Left renal pelvis (tissue), 4 donors: ENCODE data around the gene KIFC3. TPM values are rescaled to one million over a fixed set of nuclear protein-coding genes. Genes with fewer than 3 reads are reported as not detected.
"Not testable (repeated sequence)": the region's sequence is repeated elsewhere in the genome, so short reads cannot be mapped to it uniquely, and the experiment has no call there.

Source experiments
- DNase-seq, 4 donors: peaks; one replicate each; pipeline ENCODE4 v3.0.0-alpha.2; 2013; ENCODE audit warnings: low read depth in 4 of 4, low spot score in 3 of 4
- polyA plus RNA-seq, 4 donors: library from polyadenylated mRNA; unstranded; fragments of 120-200 nt; gene quantifications; one replicate each; pipeline ENCODE4 v1.2.1, GENCODE V29; 2013; ENCODE audit not compliant: insufficient read length in 4 of 4

KIFC3 gene, protein sequence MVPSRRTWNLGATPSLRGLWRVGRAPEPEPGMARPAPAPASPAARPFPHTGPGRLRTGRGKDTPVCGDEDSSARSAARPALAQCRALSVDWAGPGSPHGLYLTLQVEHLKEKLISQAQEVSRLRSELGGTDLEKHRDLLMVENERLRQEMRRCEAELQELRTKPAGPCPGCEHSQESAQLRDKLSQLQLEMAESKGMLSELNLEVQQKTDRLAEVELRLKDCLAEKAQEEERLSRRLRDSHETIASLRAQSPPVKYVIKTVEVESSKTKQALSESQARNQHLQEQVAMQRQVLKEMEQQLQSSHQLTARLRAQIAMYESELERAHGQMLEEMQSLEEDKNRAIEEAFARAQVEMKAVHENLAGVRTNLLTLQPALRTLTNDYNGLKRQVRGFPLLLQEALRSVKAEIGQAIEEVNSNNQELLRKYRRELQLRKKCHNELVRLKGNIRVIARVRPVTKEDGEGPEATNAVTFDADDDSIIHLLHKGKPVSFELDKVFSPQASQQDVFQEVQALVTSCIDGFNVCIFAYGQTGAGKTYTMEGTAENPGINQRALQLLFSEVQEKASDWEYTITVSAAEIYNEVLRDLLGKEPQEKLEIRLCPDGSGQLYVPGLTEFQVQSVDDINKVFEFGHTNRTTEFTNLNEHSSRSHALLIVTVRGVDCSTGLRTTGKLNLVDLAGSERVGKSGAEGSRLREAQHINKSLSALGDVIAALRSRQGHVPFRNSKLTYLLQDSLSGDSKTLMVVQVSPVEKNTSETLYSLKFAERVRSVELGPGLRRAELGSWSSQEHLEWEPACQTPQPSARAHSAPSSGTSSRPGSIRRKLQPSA
- polyA plus RNA-seq: 10 to 100 TPM; 14.5 to 80.1 (median 43.7) TPM

DNA sequence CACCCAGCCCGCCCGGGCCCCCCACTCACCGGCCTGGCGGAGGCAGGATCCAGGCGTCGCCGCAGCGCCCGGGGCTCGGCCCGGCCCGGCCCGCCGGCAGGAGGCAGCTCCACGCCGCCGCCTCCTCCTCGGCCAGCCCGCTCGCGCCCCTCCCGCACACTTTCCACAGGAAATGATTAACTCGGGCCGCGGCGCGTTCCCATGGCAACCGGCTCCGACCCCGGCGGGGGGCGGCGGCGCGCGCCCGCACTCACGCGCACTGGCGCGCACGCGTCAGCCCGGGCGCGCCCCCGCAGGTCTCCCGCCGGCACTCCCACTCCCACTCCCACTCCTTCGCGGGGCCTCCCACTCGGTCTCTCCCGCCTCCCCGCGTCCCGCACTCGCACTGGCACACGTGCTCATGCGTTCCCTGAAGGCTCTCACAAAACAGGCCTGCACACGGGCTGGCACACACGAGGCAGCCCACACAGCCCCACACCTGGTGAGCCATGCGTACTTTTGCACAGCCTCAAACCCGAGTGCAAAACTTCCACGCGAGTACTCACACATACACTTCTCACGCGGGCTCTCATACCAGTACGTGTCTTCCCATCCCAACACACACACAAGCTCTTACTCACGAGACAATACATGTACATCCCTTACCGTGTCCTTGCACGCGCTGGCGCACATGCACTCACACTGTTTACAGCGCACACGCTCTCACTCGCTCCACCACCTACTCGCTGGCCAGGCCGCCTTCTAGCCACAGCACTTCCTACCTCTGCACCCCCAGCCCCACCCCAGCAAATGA, at the start of gene KIFC3:
Gene KIFC3, minus strand, starts transcription at position 151 of the 793 bp plus-strand sequence. CDS start 4,248 bp downstream, outside the sequence.
- DNase-seq: peak in 2 of 4 donors; percentile 69 to 74

DNA sequence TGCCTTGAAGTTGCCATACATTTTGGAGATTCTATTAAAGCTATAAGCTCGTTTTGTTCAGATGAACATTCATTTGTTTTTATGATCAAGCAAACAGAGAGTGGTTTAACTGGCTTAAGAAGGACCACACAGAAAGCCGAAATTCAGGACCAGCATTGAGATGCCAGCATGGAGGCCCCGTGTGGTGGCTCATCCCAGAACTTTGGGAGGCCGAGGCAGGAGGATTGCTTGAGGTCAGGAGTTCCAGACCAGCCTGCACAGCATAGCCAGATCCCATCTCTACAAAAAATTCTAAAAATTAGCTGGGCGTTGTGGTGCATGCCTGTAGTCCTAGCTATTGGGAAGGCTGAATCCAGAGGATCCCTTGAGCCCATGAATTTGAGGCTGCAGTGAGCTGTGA, 45.9 kb upstream of the KIFC3 start:
- DNase-seq: no peak

DNA sequence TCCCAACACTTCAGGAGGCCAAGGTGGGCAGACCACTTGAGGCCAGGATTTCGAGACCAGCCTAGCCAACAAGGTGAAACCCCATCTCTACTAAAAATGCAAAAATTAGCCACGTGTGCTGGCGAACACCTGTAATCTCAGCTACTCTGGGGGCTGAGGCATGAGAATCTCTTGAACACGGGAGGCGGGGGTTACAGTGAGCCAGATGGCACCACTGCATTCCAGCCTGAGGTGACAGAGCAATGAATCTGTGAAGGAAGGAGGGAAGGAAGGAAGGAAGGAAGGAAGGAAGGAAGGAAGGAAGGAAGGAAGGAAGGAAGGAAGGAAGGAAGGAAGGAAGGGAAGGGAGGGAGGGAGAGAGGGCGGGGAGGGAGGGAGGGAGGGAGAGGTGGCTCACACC, 44.6 kb upstream of the KIFC3 start:
- not testable (repeated sequence) for DNase-seq

DNA sequence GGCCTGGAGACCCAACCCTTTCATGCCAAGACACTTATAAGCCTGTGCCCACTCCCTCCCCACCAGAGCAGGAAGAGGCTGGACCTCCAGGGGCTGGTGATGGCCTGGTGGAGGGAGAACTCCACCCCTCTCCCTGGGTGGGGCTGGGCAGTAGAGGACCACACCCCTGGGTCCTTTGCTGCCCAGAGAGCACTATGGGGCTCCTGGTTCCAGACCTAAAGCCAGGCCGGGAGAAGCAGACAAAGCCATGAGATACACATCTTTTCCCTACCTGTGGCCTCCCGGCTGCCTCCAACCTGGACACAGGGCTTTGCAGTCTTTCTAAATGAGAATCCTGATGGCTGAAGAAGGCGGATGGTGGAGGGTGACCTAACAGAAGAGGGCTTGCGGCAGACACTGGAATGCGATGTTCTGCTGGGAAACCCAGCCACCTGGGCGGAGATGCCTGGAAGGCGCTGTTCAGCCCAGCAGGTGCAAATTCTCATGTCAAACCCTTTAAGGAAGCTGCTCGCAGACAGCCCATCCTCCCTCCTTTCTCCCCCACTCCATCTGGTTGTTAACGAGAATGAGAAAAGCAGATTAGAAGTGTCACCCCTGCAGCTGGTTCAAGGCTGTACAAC, 43.9 kb upstream of the KIFC3 start:
- no peak for DNase-seq

DNA sequence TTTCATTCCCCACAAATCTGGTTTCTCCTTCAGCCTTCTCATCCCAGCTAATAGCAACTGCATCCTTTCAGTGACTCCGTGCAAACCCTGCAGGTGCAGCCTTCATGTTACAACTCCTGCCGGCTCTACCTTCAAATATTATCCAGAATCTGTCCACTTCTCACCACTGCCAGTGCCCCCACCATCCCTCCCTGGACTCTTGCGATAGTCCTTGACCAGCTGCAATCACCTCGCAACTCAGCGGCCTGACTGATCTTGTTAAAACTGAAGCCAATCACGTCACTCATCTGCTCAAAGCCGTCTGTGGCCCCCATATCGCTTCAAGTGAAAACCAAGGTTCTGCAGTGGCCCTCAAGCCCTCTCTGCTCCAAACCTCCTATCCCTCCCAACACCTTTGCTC, 42.8 kb upstream of the KIFC3 start:
- no peak for DNase-seq

DNA sequence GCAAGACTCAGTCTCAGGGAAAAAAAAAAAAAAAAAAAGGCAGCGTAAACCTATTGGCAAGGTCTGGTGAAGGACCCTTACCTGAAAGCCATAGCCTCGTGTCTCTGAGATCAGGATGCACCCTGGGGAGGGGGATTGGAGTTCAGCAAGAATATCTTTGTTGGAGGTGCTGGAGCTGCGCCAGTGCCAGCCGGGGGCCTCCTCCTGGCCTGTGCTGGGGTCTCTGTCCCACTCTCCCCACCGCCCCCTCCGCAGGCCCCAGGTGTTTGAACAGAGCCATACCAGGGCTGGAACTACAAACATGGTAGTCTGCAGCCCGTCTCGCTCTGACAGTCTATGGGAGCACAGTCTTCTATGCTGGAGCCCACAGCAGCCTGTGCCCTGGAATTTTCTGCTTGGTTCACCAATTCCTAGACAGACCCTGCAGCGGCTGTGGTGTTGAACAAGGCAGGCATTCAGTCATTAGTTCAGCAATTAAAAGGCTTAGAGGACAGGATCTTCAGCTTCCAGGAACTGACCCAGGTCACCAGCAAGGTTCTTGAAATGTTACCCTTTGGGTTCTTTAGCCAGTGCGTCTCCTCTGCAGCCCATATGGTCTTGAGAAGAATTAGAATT, 42.2 kb upstream of the KIFC3 start:
- DNase-seq: no peak

DNA sequence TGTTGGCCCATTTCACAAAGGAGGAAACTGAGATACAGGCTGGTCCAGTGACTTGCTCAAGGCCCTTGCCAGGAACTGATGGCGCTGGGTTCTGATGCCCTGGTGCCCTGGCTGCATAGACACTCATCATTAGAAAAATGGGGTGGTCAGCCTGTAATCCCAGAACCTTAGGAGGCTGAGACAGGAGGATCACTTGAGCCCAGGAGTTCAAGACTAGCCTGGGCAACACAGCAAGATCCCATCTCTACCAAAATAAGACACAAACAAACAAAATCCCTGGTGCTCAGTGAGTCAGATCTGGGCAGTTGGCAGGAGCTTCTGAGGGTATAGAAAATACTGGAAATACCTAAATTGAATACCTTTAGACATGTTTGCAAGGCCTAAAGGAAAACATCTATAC, 41.1 kb upstream of the KIFC3 start:
- no peak for DNase-seq

DNA sequence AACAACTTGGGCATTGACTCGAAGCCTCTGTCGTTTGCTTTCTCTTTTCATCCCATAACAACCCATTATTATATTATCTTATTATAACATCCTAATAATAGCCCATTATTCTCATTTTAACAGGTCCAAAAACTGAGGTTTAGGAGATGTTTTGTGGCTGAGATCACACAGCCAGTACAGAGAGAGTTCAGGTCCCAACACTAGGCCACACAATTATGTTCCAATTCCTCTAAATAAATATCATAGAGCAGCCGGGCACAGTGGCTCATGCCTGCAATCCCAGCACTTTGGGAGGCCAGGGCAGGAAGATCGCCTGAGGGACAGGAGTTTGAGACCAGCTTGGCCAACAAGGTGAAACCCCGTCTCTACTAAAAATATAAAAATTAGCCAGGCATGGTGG, 40.3 kb upstream of the KIFC3 start:
- no peak for DNase-seq

DNA sequence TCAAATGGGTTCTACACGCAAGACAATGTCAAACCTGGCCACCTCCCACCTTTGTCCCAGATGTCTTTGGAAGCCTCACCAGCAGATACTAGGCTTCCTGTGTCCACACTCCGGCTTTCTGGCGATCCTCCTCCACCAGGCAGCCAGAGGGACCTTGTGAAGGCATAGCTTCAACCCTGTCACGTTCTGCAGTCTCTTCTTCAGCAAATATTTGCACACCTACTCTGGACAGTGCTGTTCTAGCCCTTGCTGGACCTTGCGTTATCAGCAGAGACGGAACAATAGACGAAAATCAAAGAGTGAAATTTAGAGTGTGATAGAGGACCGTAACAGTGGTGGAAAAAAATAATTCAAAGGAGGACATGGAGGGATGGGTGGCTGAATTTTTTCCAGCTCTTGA, 38.5 kb upstream of the KIFC3 start:
- no peak for DNase-seq

DNA sequence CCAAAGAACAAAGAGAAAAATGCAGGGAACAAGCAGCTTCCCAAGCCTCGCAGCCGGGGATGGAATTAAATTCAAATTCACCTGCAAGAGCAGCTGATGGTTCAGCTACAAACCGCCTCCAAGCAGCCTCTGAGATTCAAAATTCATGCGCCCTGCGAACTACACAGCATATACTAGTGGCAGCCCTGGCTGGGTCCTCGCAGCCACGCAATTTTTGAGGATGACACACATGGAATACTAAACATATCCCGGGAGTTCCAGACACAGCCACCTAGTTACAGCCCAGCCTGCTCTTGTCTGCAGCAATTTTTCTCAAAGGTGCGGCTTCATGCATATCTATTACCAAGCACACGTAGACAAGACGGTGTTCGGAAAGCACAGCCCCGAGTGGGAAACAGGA, 35.9 kb upstream of the KIFC3 start:
- no peak for DNase-seq

DNA sequence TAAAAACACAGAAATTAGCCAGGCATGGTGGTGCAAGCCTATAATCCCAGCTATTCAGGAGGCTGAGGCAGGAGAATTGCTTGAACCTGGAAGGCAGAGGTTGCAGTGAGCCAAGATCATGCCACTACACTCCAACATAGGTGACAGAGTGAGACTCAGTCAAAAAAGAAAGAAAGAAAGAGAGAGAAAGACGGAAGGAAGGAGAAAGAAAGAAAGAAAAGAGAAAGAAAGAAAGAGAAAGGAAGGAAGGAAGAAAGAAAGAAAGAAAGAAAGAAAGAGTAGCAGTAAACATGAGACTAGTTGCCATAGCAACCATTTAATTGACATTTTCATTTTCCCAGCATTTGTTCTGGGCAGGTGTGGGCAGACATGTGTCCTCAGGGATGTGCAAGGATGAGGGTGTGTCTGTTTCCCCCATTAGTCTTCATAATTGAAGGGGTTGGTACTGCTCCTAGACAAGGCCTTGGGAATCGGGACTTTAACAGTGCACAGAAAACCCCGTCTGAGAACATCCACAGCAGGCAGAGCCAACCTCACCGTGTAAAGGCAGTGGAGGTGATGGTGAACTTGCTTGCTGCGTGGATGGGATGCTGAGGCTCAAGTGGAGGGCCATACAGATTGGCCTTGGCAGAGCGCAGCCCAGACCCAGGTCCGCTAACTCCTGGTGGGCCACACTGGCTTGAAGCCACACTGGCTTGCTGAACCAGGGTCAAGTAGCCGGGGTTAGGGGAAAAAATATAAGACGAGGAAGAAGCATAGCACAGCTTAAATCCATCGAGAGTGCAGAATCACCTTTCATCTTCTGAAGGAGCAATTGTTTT, 35.2 kb upstream of the KIFC3 start:
- DNase-seq: no peak

DNA sequence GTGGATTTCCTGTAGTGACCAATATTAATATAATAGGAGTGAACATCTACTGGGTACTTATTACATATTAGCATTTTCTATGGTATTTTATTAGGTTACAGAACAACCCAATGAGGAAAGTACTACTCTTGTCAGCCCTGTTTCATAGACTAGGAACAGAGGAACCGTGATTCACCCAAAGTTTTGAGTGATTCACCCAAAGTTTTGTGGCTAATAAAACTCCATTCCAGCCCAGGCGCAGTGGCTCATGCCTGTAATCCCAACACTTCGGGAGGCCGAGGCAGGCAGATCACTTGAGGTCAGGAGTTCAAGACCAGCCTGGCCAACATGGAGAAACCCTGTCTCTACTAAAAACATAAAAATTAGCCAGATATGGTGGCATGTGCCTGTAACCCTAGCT, 33.1 kb upstream of the KIFC3 start:
- DNase-seq: not testable (repeated sequence)

DNA sequence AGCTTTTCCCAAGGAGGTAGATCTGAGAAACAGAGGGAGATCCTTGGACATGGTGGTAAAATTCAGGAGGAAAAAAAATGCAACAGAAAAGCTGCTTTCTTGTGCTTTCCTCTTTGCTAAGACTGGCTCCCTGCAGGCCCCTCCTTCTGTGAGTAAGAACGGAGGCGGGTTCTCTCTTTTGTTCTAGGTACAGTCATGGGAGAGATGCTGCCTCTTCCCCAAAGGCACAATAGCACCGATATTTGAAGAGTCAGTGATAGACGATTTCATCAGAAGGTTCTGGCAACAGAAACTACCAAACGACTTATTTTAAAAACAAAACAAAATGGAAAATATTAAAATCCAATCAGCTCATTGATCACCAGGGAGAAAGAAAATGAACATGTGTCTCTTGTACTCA, 32.6 kb upstream of the KIFC3 start:
- DNase-seq: no peak

DNA sequence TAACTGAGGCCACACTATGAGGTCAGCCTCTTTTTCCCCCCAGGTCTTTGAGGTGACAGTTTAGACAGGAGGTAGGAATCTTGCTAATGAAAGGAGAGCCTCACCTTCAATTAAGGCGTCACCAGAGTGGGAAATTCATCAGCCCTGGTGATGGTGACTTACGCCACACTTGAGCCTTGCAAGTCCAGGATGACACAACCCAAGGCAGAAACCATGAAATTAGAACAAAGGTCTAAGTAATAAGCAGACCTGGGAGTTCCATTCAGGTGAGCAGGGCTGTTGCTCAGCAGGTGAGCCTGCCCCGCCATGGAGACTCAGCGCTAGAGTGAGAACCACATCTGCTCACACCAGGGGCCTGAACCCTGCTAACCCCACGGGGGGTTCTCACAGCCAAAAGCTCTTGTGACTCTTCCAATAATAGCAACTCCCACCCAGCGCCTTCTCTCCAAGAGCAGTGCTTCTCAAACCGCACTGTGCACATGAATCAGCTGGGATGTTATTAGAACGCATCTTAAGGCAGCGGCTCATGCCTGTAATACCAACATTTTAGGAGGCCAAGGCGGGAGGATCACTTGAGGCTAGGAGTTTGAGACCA, 28.7 kb upstream of the KIFC3 start:
- no peak for DNase-seq

DNA sequence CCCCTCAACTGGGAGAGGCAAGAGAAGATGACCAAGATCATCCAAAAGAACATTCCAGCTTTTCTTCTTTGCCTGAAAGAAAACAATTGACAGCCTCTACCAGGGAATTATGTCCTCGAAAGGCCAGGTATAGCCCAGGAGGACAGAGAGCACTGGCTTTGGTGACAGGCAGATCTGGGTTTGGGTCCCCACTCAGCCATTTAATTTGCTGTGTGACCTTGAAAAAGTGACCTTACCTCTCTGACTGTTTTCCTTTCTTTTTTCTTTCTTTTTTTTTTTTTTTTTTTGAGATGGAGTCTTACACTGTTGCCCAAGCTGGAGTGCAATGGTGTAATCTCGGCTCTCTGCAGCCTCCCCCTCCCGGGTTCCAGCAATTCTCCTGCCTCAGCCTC, 27.7 kb upstream of the KIFC3 start:
- DNase-seq: no peak

DNA sequence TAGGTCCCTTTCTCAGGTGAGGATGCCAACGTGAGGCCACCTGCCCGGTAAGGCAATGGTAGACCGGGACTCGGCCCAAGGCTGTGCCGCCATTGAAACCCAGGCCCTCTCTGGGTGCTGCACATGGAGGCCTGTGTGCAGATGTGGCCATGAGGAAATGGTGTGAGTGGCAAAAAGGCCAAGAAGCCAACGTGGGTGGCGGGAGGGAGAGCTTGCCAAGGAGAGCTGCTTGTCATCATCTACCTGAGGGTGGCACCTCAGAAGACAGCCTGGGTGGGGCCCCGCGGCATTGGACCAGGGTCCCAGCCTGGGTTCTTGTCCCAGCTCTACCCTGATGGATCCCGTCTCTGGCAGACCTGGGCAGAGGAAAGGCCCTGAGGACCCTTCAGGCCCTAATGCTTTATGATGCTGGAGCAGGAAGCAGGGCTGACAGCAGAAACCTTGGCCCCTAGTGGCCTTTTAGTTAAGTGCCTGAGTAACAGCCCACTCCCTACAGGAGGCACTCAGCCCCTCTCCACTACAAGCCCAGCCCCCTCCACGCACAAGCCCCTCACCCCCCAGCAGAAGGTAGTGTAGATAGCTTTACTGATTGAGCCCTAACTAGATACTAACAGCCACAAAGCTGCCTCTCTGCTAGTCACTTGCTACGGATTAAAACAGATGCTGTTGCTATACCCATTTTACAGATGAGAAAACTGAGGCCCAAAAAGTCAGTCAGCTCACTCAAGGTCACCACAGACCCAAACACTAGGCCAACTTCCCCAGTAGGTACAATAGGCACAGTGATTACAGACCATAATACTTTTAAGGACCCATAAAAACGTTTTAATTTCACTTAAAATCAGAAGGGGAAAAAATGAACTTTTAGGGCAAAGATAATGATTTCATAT, 26.2 kb upstream of the KIFC3 start:
- no peak for DNase-seq

DNA sequence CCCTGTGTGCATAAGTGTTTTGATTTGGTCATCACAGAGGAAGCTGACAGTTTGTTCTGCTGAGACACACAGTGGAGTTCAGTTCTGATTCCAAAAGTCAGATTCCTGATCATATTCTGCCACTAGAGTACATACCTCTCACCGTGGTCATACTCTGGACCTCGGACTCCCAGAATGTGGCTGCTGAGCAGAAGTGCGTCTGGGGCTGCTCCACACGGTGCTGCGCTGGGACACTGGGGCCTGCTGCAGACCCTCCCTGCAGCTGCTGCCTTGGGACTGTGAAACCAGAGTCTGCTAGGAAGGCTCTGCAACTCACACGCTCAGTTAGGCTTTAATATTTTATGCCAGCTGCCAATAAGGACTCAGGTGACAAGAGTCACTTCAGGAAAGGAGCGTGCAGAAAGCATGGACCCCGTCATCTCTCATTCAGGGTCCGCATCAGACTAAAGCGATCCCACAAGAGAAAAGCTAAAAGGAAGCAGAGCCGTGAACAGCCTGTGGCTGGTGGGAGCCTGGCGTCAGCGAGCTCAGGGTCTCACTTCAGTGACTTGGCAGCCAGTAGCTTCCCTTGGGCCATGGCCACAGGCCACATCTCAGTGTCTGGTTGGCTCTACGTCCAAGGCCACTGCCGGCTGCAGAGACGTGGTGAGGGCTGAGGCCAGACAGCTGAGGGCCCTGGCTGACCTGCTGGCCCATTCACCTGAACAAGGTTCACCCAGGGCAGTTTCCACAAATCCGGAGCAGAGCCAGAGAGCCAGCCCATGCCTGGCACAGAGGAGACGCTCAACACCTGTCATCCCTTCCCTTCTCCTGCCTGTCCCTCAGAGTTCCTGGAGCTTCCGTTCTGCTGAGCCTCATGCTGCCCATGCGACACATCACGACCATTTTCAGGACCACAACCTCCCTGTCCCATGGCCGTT, 24.7 kb upstream of the KIFC3 start:
- no peak for DNase-seq
